PC-3 (cell line): ENCODE data around the gene PTS. TPM values are rescaled to one million over a fixed set of nuclear protein-coding genes. Genes with fewer than 3 reads are reported as not detected.

Source experiments
- ATAC-seq: fragments of 200-7000 bp; cut with Tn5 transposase; 2 replicates; pipeline ENCODE4 v1.9.1; 2020; ENCODE audit warnings: mild to moderate bottlenecking, moderate library complexity
- BruUV-seq: library from RNA; stranded (reverse); fragments of 400-500 nt; replicated peaks from 2 replicates; lab custom pipeline; 2021; lab: Mats Ljungman, UMichigan
- CTCF ChIA-PET: fragments of 300-600 bp; sonication (Branson Sonifier 250); formaldehyde crosslinking; loops from one replicate; lab custom pipeline; 2022; ENCODE audit warnings: antibody characterized with exemption; lab: Charles Lee
- POLR2A ChIA-PET: fragments of 300-600 bp; sonication (Branson Sonifier 250); formaldehyde crosslinking; loops from one replicate; lab custom pipeline; 2022; ENCODE audit warnings: antibody characterized with exemption; ENCODE audit not compliant: unreplicated experiment; lab: Charles Lee
- DNase-seq: peaks from one replicate; pipeline ENCODE4 v3.0.0-alpha.2; 2015
- H2AFZ ChIP-seq: fragments of 300-600 bp; sonication (generic); 2 replicates; pipeline ENCODE4 v1.6.0; 2016; ENCODE audit warnings: antibody characterized with exemption, low read length
- H3F3A ChIP-seq: fragments of 300-600 bp; sonication (generic); one replicate; pipeline ENCODE4 v1.6.0; 2017; ENCODE audit warnings: antibody characterized with exemption, low read length, control low read depth, mild to moderate bottlenecking; ENCODE audit not compliant: unreplicated experiment
- H3K27ac ChIP-seq: fragments of 300-600 bp; sonication (generic); 2 replicates; pipeline ENCODE4 v1.5.1; 2016; ENCODE audit warnings: mild to moderate bottlenecking, low read length
- H3K27me3 ChIP-seq: fragments of 300-600 bp; sonication (generic); 2 replicates; pipeline ENCODE4 v1.6.1; 2016; ENCODE audit warnings: low read length, mixed read lengths
- H3K36me3 ChIP-seq: fragments of 300-600 bp; sonication (generic); 2 replicates; pipeline ENCODE4 v1.6.1; 2016; ENCODE audit warnings: low read depth, mixed run types, low read length, mixed read lengths
- H3K4me1 ChIP-seq: fragments of 300-600 bp; sonication (generic); 2 replicates; pipeline ENCODE4 v1.5.1; 2016; ENCODE audit warnings: low read length; ENCODE audit not compliant: insufficient read depth
- H3K4me2 ChIP-seq: fragments of 300-600 bp; sonication (generic); 2 replicates; pipeline ENCODE4 v1.6.0; 2016; ENCODE audit warnings: low read length
- H3K4me3 ChIP-seq: fragments of 300-600 bp; sonication (generic); 2 replicates; pipeline ENCODE4 v1.5.1; 2016; ENCODE audit warnings: mild to moderate bottlenecking, low read length, mixed read lengths
- H3K79me2 ChIP-seq: fragments of 300-600 bp; sonication (generic); 2 replicates; pipeline ENCODE4 v1.6.1; 2017; ENCODE audit warnings: low read length, mixed read lengths
- H3K9ac ChIP-seq: fragments of 300-600 bp; sonication (generic); 2 replicates; pipeline ENCODE4 v1.6.0; 2016; ENCODE audit warnings: mild to moderate bottlenecking, low read length
- H3K9me2 ChIP-seq: fragments of 300-600 bp; sonication (generic); replicated peaks from 2 replicates; pipeline ENCODE4 v1.6.1; 2016; ENCODE audit warnings: mixed run types, low read length, mixed read lengths
- H3K9me3 ChIP-seq: fragments of 300-600 bp; sonication (generic); 2 replicates; pipeline ENCODE4 v1.6.1; 2016; ENCODE audit warnings: low read length, mixed read lengths
- H4K20me1 ChIP-seq: fragments of 300-600 bp; sonication (generic); 2 replicates; pipeline ENCODE4 v1.6.1; 2016; ENCODE audit warnings: low read length, mixed read lengths
- EZH2 ChIP-seq: fragments of 300-600 bp; sonication (generic); IDR thresholded peaks from one replicate; pipeline ENCODE4 v1.6.1; 2017; ENCODE audit warnings: antibody characterized with exemption, mild to moderate bottlenecking, low read length; ENCODE audit not compliant: unreplicated experiment
- EZH2phosphoT487 ChIP-seq: fragments of 300-600 bp; sonication (generic); IDR thresholded peaks from 2 replicates; pipeline ENCODE4 v1.6.1; 2018; ENCODE audit warnings: mild to moderate bottlenecking, antibody characterized with exemption, low read length, borderline replicate concordance
- intact Hi-C: fragments of 100-400 bp; cut with micrococcal nuclease; formaldehyde crosslinking; loops from 2 replicates; pipeline ENCODE4 v1.9.0; 2023
- total RNA-seq: library from RNA; depleted of rRNA; stranded (reverse); fragments of >200 nt; gene quantifications from 2 replicates; pipeline ENCODE4 v1.2.3, GENCODE V29; 2014
- TF ChIP-seq, protein P1 (sequence below): fragments of 300-600 bp; sonication (generic); conservative IDR thresholded peaks from 2 replicates; pipeline ENCODE4 v1.5.1; 2017; ENCODE audit warnings: antibody characterized with exemption, low read depth, mild to moderate bottlenecking, low read length

PTS gene
- total RNA-seq, 1 experiment from 2014 or later, result 77.4 TPM

DNA sequence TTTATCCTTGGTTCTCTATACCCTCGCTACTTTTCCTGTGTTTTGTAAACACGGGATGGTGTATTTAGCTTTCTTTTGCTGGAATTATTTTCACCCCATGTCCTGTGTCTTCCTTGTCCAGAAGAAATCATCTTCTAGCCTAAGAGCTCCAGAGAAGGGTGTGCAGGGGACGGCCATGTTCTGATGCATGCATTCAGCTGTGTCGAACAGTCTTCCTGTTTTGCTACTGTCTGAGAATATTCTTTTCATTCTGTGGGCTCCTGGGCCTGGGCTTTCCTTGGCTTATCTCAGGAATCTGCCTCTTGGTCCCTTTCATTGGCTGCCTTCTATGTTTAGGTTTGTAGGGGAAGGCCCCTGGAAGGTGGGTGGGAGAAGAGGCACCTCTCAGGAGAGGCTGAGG lies 45.0 kb downstream of the PTS start:
- Histone ChIP-seq H3K79me2 (no peaks in the 10 kb centered on the region), H3K9me2 (no peaks in the 10 kb centered on the region), H2AFZ (no peak overlapping the region), H3K27ac (no peak overlapping the region), H3K4me2 (no peak overlapping the region), H3K4me3 (no peak overlapping the region), H3F3A (no peaks in the 10 kb centered on the region), H3K9ac (no peak overlapping the region), H3K27me3 (no peaks in the 10 kb centered on the region), H3K4me1 (no peaks in the 10 kb centered on the region), H3K9me3 (no peaks in the 10 kb centered on the region), H3K36me3 (no peaks in the 10 kb centered on the region), H4K20me1 (no peaks in the 10 kb centered on the region)
- ChIA-PET CTCF (no interaction called here), POLR2A (no interaction called here)
- no peak for DNase-seq
- TF ChIP-seq EZH2, result no peak
- TF ChIP-seq, protein P1, sequence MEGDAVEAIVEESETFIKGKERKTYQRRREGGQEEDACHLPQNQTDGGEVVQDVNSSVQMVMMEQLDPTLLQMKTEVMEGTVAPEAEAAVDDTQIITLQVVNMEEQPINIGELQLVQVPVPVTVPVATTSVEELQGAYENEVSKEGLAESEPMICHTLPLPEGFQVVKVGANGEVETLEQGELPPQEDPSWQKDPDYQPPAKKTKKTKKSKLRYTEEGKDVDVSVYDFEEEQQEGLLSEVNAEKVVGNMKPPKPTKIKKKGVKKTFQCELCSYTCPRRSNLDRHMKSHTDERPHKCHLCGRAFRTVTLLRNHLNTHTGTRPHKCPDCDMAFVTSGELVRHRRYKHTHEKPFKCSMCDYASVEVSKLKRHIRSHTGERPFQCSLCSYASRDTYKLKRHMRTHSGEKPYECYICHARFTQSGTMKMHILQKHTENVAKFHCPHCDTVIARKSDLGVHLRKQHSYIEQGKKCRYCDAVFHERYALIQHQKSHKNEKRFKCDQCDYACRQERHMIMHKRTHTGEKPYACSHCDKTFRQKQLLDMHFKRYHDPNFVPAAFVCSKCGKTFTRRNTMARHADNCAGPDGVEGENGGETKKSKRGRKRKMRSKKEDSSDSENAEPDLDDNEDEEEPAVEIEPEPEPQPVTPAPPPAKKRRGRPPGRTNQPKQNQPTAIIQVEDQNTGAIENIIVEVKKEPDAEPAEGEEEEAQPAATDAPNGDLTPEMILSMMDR, result no peak
- no peak for TF ChIP-seq EZH2phosphoT487
- no peak for ATAC-seq
- intact Hi-C loops, result no loop called here
- no TSS peak for BruUV-seq

DNA sequence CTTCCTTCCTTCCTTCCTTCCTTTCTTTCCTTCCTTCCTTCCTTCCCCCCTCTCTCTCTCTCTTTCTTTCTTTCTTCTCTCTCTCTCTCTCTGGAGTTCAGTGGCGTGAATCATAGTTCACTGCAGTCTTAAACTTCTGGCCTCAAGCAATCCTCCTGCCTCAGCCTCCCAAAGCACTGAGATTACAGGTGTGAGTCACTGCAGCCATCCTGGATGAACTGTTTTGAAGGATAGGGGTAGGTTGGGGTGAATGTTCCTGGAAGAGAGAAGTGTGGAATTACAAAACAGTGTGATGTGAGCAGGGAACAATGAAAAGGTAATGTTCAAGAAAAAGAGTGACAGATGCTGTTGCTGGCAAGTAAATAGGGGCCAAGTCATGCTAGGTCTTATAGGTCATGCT lies 46.8 kb downstream of the PTS start:
- no peaks in the 10 kb centered on the region for H3K4me1 ChIP-seq
- no peak overlapping the region for H3K9ac ChIP-seq
- no peak for ATAC-seq
- POLR2A ChIA-PET, result no interaction called here
- H4K20me1 ChIP-seq, result no peaks in the 10 kb centered on the region
- no peaks in the 10 kb centered on the region for H3K79me2 ChIP-seq
- BruUV-seq, result no TSS peak
- CTCF ChIA-PET, result no interaction called here
- H3K9me3 ChIP-seq, result no peaks in the 10 kb centered on the region
- H2AFZ ChIP-seq, result no peak overlapping the region
- intact Hi-C loops, result no loop called here
- H3K27ac ChIP-seq, result no peak overlapping the region
- no peaks in the 10 kb centered on the region for H3K27me3 ChIP-seq
- no peak for DNase-seq
- no peaks in the 10 kb centered on the region for H3K36me3 ChIP-seq
- H3K4me3 ChIP-seq, result no peak overlapping the region
- TF ChIP-seq EZH2, result no peak
- TF ChIP-seq, protein P1, result no peak
- no peak for TF ChIP-seq EZH2phosphoT487
- no peaks in the 10 kb centered on the region for H3F3A ChIP-seq
- no peak overlapping the region for H3K4me2 ChIP-seq
- H3K9me2 ChIP-seq, result no peaks in the 10 kb centered on the region

DNA sequence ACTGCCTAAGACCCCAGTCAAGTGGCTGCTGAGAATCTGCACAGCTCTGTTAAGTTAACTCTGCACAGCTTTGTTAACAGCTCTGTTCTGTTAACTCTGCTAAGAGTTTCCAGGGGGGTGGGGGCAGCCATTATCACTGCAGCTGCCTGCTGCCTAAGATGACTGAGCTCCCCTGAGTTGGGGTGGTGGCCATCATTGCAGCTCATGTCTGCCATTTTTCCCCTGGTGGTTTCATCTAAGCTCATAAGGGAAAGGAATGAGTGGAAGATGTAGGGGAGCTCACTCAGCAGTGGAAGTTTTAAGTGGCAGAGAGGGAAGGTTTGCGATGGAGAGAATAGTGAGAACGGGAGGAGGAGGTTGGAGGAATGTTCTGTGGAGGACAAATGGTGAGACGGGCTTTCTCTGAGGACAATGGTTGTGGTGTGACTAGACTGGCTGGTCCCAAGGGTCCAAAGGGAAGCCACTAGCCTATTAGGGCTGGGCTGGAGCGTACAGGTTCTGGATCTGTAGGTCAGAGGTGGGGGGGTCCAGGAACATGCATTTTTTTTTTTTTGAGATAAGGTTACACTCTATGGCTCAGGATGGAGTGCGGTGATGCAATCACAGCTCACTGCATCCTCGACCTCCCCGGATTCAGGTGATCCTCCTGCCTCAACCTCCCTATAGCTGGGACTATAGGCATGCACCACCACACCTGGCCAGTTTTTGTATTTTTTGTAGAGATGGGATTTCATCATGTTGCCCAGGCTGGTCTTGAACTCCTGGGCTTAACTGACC lies 48.0 kb downstream of the PTS start:
- Histone ChIP-seq H4K20me1 (no peaks in the 10 kb centered on the region), H3K27ac (no peak overlapping the region), H3K27me3 (no peaks in the 10 kb centered on the region), H3K4me1 (no peaks in the 10 kb centered on the region), H3K9me2 (no peaks in the 10 kb centered on the region), H3K36me3 (no peaks in the 10 kb centered on the region), H3K9ac (no peak overlapping the region), H3K4me3 (no peak overlapping the region), H3K4me2 (no peak overlapping the region), H3K9me3 (no peaks in the 10 kb centered on the region), H3K79me2 (no peaks in the 10 kb centered on the region), H2AFZ (no peak overlapping the region), H3F3A (no peaks in the 10 kb centered on the region)
- TF ChIP-seq EZH2phosphoT487 (no peak), EZH2 (no peak)
- TF ChIP-seq, protein P1, result no peak
- DNase-seq (no peak), ATAC-seq (no peak)
- ChIA-PET POLR2A (no interaction called here), CTCF (no interaction called here)
- no TSS peak for BruUV-seq
- intact Hi-C loops, result no loop called here
